Large intestine (tissue), 3 donors: ENCODE measurements around the gene AUTS2. TPM values are rescaled to one million over a fixed set of nuclear protein-coding genes. Genes with fewer than 3 reads are reported as not detected.
A peak's percentile ranks its signal among the peaks of the same experiment; 100 is the strongest.

Experiments
- DNase-seq, 2 donors: peaks; one replicate each; pipeline versions ENCODE4 v3.0.0 to v3.0.0-alpha.2; 2013
- H3K27ac ChIP-seq: one replicate; pipeline ENCODE4 v1.5.1; 2013; ENCODE audit warnings: low read length
- H3K27me3 ChIP-seq: 2 replicates; pipeline ENCODE4 v1.6.1; 2013; ENCODE audit warnings: low read length; ENCODE audit not compliant: control insufficient read depth, insufficient read depth
- H3K36me3 ChIP-seq: 2 replicates; pipeline ENCODE4 v1.6.1; 2013; ENCODE audit warnings: low read length; ENCODE audit not compliant: control insufficient read depth, insufficient read depth
- H3K4me1 ChIP-seq: one replicate; pipeline ENCODE4 v1.6.1; 2013; ENCODE audit warnings: low read length; ENCODE audit not compliant: control insufficient read depth, insufficient read depth
- H3K4me3 ChIP-seq: one replicate; pipeline ENCODE4 v1.5.1; 2013; ENCODE audit warnings: low read length
- H3K9me3 ChIP-seq: one replicate; pipeline ENCODE4 v1.6.1; 2013; ENCODE audit warnings: mild to moderate bottlenecking, low read depth, low read length, moderate library complexity; ENCODE audit not compliant: control insufficient read depth
- whole genome bisulfite sequencing: methylation state at CpG from one replicate; pipeline ENCODE4 v1.1.5; 2013; ENCODE audit warnings: low lambda C conversion rate; ENCODE audit not compliant: insufficient coverage; 5-methylcytosine and 5-hydroxymethylcytosine counted together
- polyA plus RNA-seq: library from polyadenylated mRNA; unstranded; fragments of 120-200 nt; gene quantifications from one replicate; pipeline ENCODE4 v1.2.1, GENCODE V29; 2013

Gene AUTS2
- polyA plus RNA-seq, 1 donor, result 51.3 TPM

- H3K36me3 ChIP-seq, result no peaks in the 10 kb centered on the region
- peaks cover 3% of the 10 kb centered on the region for H3K4me1 ChIP-seq
- no CpG with 5 or more reads among the region's 3 CpGs for WGBS
- H3K9me3 ChIP-seq, result no peaks in the 10 kb centered on the region
- no peak overlapping the region for H3K27ac ChIP-seq
- DNase-seq, result no peak
- no peak overlapping the region for H3K4me3 ChIP-seq
- no peaks in the 10 kb centered on the region for H3K27me3 ChIP-seq
Observed at GRCh38 chr7:70017357-70017756, 419.1 kb downstream of the AUTS2 start.

GRCh38 chr7:70018700-70019099, 420.4 kb downstream of the AUTS2 start:
- H3K27ac ChIP-seq, result no peak overlapping the region
- DNase-seq, result no peak
- 83% methylated on average over 1 of the region's 1 CpG for WGBS
- H3K27me3 ChIP-seq, result no peaks in the 10 kb centered on the region
- no peaks in the 10 kb centered on the region for H3K9me3 ChIP-seq
- peaks cover 3% of the 10 kb centered on the region for H3K4me1 ChIP-seq
- no peaks in the 10 kb centered on the region for H3K36me3 ChIP-seq
- no peak overlapping the region for H3K4me3 ChIP-seq

- WGBS, result 72% methylated on average over 4 of the region's 4 CpGs
- Histone ChIP-seq H3K27me3 (no peaks in the 10 kb centered on the region), H3K27ac (no peak overlapping the region), H3K4me1 (no peaks in the 10 kb centered on the region), H3K4me3 (no peak overlapping the region), H3K9me3 (no peaks in the 10 kb centered on the region), H3K36me3 (no peaks in the 10 kb centered on the region)
- no peak for DNase-seq
Observed at GRCh38 chr7:70027867-70028266, 429.6 kb downstream of the AUTS2 start.

- Histone ChIP-seq H3K4me3 (no peak overlapping the region), H3K27me3 (no peaks in the 10 kb centered on the region), H3K36me3 (no peaks in the 10 kb centered on the region), H3K27ac (no peak overlapping the region), H3K4me1 (no peaks in the 10 kb centered on the region), H3K9me3 (no peaks in the 10 kb centered on the region)
- no peak for DNase-seq
- no CpG with 5 or more reads among the region's 2 CpGs for WGBS
Observed at GRCh38 chr7:70028620-70029019, 430.3 kb downstream of the AUTS2 start.

GRCh38 chr7:70029993-70030392, 431.7 kb downstream of the AUTS2 start:
- H3K9me3 ChIP-seq, result no peaks in the 10 kb centered on the region
- H3K4me3 ChIP-seq, result no peak overlapping the region
- no CpG with 5 or more reads among the region's 1 CpG for WGBS
- DNase-seq, result no peak
- no peaks in the 10 kb centered on the region for H3K27me3 ChIP-seq
- H3K36me3 ChIP-seq, result no peaks in the 10 kb centered on the region
- H3K27ac ChIP-seq, result no peak overlapping the region
- H3K4me1 ChIP-seq, result no peaks in the 10 kb centered on the region

GRCh38 chr7:70030745-70031144, 432.5 kb downstream of the AUTS2 start:
- no peak overlapping the region for H3K4me3 ChIP-seq
- DNase-seq, result no peak
- no peaks in the 10 kb centered on the region for H3K27me3 ChIP-seq
- no peak overlapping the region for H3K27ac ChIP-seq
- H3K9me3 ChIP-seq, result no peaks in the 10 kb centered on the region
- no peaks in the 10 kb centered on the region for H3K36me3 ChIP-seq
- no peaks in the 10 kb centered on the region for H3K4me1 ChIP-seq
- WGBS, result no CpG with 5 or more reads among the region's 3 CpGs

GRCh38 chr7:70031245-70031644, 433.0 kb downstream of the AUTS2 start:
- Histone ChIP-seq H3K27me3 (no peaks in the 10 kb centered on the region), H3K4me3 (no peak overlapping the region), H3K9me3 (no peaks in the 10 kb centered on the region), H3K4me1 (no peaks in the 10 kb centered on the region), H3K27ac (no peak overlapping the region), H3K36me3 (no peaks in the 10 kb centered on the region)
- peak in 1 of 2 donors; percentile 34 for DNase-seq
- 0% methylated on average over 2 of the region's 4 CpGs for WGBS

- no peaks in the 10 kb centered on the region for H3K9me3 ChIP-seq
- no peak for DNase-seq
- no peak overlapping the region for H3K4me3 ChIP-seq
- no peaks in the 10 kb centered on the region for H3K36me3 ChIP-seq
- H3K27me3 ChIP-seq, result no peaks in the 10 kb centered on the region
- H3K27ac ChIP-seq, result no peak overlapping the region
- H3K4me1 ChIP-seq, result no peaks in the 10 kb centered on the region
Observed at GRCh38 chr7:70032649-70033048, 434.4 kb downstream of the AUTS2 start.

- no peak overlapping the region for H3K27ac ChIP-seq
- H3K36me3 ChIP-seq, result no peaks in the 10 kb centered on the region
- DNase-seq, result no peak
- no peaks in the 10 kb centered on the region for H3K9me3 ChIP-seq
- no peak overlapping the region for H3K4me3 ChIP-seq
- no peaks in the 10 kb centered on the region for H3K27me3 ChIP-seq
- no peaks in the 10 kb centered on the region for H3K4me1 ChIP-seq
Observed at GRCh38 chr7:70033226-70033625, 435.0 kb downstream of the AUTS2 start.

GRCh38 chr7:70034999-70035398, 436.7 kb downstream of the AUTS2 start:
- no peaks in the 10 kb centered on the region for H3K27me3 ChIP-seq

GRCh38 chr7:70035519-70035918, 437.2 kb downstream of the AUTS2 start:
- no peak overlapping the region for H3K27ac ChIP-seq
- no peaks in the 10 kb centered on the region for H3K4me1 ChIP-seq
- H3K27me3 ChIP-seq, result no peaks in the 10 kb centered on the region
- no peaks in the 10 kb centered on the region for H3K9me3 ChIP-seq
- no peaks in the 10 kb centered on the region for H3K36me3 ChIP-seq
- H3K4me3 ChIP-seq, result no peak overlapping the region
- WGBS, result 86% methylated on average over 1 of the region's 4 CpGs
- DNase-seq, result no peak

More at GRCh38 chr7:70034999-70035398, 436.7 kb downstream of the AUTS2 start:
- no peaks in the 10 kb centered on the region for H3K36me3 ChIP-seq
- DNase-seq, result no peak
- H3K4me3 ChIP-seq, result no peak overlapping the region
- no peaks in the 10 kb centered on the region for H3K4me1 ChIP-seq
- no peaks in the 10 kb centered on the region for H3K9me3 ChIP-seq
- no peak overlapping the region for H3K27ac ChIP-seq
